Globus pallidus (tissue), 1 donor: Measurements from ENCODE around the gene APLF.
"Not testable (repeated sequence)": the region's sequence is repeated elsewhere in the genome, so short reads cannot be mapped to it uniquely, and the experiment has no call there.

Experiments used
- DNase-seq: peaks from one replicate; pipeline ENCODE4 v3.0.0-alpha.2; 2015; ENCODE audit warnings: low spot score

APLF gene

GRCh38 chr2:68529156-68529555 is 61.8 kb downstream of the APLF start:
- not testable (repeated sequence) for DNase-seq

DNA sequence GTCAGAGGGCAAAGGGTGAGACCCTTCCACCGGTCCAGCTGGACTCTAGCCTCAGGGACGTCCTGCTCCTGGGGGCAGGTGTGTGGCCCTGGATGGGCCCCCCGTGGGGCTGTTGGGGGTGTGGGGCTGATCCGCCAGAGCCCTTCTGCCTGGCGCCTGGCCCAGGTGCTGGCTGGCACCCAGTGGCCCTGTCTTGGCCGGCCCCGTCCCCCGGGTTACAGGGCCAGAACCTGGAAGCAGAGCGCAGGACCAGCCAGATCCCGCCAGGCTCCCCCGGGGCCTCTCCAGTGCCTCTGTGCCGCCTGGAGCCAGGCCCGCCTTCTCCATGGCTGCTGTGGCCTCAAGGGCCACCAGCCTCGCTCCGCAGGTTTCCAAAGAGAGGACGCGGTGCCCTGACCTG is 62.3 kb downstream of the APLF start:
- DNase-seq = not testable (repeated sequence)

DNA sequence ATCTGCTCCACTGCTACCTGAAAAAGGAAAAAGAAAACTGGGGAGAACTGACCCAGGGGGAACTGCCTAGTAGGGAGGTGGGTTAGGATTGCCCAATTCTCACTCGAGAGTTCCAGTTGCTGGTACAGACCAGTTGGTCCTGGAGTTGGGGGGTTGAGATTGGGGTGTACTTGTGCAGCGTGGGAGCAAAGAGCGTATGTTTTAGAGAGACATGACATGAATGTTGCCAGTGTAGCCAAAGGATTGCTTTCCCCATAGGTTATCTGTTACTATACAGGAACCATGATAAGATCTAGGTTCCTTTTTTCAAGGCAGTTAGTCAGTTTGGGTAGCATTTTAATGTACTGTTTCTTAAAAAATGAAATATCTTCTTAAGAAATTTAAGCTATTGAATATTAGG is 68.6 kb downstream of the APLF start:
- no peak for DNase-seq

GRCh38 chr2:68537011-68537410 is 69.6 kb downstream of the APLF start:
- DNase-seq = no peak

GRCh38 chr2:68537809-68538208 is 70.4 kb downstream of the APLF start:
- no peak for DNase-seq

DNA sequence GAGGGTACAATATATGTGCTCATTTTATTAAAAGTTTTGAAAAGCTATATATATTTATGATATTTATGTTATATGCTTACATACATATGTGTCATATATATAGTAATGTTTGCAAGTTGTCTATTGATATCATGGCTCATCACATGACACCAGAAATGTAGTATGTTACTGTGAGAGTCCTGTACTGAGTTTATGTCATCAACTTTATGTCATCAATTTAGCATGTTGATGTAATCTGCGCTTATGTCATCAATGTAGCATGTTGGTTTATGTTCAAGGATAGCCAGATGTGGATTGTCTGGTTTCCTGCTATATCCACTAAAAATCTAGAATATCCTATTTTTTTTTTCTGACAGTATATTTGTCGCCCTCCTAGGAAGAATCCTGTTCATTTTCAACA is 77.4 kb downstream of the APLF start:
- DNase-seq = no peak

GRCh38 chr2:68548396-68548795 is 81.0 kb downstream of the APLF start:
- no peak for DNase-seq

DNA sequence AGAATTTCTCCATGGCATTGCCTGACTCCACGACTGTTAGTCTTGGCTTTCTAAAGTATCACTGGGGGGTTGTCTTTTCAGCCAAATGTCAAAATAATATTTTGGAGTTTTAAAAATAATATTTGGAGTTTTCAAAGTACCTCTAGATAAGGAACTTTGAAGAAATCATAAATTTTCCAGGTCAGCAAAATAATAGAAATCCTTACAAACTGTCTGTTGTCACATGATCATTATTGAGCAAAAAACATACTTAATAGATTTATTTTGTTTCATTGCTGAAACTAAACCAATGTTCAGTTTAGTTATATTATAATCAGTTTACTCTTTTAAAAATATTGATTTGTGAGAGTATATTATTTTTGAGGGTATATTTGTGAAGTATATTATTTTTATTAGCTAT is 85.7 kb downstream of the APLF start:
- DNase-seq = no peak

- not testable (repeated sequence) for DNase-seq
Observed at GRCh38 chr2:68555425-68556206, 88.2 kb downstream of the APLF start.

GRCh38 chr2:68556381-68556780 is 89.0 kb downstream of the APLF start:
- DNase-seq = no peak

DNA sequence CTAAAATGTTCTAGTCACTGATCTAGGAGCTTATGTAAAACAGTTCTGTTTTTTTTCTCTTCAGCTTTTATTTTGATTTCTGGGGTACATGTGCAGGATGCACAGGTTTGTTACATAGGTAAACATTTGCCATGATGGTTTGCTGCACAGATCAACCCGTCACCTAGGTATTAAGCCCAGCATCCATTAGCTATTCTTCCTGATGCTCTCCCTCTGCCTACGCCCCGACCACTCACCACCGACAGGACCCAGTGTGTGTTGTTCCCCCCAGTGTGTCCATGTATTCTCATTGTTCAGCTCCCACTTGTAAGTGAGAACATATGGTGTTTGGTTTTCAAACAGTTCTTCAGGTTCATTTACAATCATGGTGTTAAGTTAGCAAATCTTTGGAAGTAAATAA is 91.2 kb downstream of the APLF start:
- DNase-seq = no peak

DNA sequence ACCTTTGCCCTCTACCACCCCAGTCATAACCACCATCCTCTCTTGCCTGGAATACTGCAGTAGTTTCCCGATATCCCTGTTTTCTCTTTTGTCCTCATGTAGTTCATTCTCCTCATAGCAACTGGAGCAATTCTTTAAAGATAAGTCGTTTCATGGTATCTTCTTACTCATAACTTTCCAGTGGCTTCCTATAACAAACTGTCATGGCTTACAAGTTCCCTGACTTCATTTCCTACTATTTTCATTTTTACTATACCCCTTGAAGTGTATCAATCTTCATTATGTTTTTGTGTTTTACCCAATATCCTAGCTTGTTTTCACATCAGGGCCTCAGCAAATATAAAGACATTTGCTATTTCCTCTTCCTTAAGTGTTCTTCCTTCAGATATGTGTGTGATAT is 92.3 kb downstream of the APLF start:
- no peak for DNase-seq

DNA sequence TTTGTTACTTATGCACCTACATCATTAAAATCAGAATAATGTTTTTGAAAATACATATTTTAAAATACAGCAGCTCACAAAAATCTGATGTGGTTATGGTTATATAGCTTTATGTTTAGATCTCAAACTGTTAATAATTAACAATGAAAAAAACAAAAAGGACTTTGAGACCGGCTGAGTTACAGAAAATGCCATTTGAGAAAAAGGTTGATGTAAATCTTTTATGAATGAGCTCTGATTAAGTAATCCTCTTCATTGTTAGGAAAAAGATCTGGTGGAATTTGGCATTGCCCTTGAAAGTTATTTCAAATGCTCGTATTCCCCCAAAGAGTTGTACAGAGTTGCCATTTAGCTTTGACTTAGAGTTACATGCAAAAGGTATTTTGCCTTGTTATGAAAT is 93.2 kb downstream of the APLF start:
- DNase-seq = no peak

DNA sequence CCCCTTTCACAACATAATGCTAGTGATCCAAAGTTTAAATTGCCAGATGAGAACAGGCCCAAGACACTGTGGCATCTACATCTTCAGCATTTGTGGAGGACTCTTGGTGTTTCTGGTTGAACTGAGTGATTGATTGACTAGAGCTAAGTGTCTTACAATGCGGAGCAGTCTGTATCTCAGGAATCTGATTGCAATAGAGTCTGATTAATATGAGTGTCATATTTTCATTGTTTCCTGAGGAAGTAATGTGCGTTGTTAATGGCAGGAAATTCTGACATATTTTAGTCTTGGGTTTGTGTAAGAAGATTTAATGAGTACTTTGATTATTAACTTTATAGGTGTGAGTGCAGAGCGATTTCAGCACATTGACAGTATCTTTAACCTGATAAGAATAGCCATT is 94.0 kb downstream of the APLF start:
- no peak for DNase-seq

- no peak for DNase-seq
Observed at GRCh38 chr2:68562934-68563333, 95.5 kb downstream of the APLF start.

DNA sequence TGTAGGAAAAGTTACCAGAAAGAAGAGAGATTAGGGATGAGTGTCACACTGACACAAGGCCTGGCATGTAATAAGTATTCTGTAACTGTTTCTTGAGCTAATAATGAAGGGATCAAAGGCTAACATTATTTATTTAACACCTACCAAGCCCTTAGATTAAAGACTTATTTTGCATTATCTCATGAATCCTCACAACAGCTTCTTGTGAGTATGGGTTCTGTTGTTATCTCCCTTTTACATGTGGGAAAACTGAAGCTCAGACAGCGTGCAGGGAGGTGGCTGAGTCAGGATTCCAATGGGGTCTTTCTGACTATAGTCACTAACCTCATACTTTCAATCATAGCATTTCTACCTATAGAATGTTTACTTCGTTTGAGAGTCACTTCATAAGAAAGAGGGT is 97.0 kb downstream of the APLF start:
- no peak for DNase-seq

DNA sequence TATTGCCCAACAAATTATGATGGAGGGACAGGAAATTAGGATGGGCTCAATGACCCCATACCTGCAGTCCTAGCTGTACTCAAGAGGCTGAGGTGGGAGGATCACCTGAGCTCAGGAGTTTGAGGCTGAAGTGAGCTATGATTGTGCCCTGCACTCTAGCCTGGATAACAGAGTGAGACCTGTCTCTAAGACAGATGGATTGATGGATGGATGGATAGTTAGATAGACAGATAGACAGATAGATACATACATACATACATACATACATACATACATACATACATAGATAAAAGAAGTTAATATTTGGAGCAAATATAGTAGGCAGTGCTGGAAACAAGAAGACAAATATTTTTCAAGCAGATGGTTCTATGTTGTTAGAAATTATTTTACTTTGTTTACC is 97.9 kb downstream of the APLF start:
- DNase-seq = no peak

- DNase-seq = no peak
Observed at GRCh38 chr2:68565858-68566257, 98.5 kb downstream of the APLF start.

GRCh38 chr2:68566362-68566761 is 99.0 kb downstream of the APLF start:
- no peak for DNase-seq

- no peak for DNase-seq
Observed at GRCh38 chr2:68568116-68568515, 100.7 kb downstream of the APLF start.

- DNase-seq = no peak
Observed at GRCh38 chr2:68569604-68570003, 102.2 kb downstream of the APLF start.

DNA sequence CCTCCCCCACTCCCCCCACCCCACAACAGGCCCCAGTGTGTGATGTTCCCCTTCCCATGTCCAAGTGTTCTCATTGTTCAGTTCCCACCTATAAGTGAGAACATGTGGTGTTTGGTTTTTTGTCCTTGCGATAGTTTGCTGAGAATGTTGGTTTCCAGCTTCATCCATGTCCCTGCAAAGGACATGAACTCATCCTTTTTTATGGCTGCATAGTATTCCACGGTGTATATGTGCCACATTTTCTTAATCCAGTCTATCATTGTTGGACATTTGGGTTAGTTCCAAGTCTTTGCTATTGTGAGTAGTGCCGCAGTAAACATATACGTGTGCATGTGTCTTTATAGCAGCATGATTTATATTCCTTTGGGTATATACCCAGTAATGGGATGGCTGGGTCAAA is 103.0 kb downstream of the APLF start:
- not testable (repeated sequence) for DNase-seq

- no peak for DNase-seq
Observed at GRCh38 chr2:68574202-68574791, 106.9 kb downstream of the APLF start.

DNA sequence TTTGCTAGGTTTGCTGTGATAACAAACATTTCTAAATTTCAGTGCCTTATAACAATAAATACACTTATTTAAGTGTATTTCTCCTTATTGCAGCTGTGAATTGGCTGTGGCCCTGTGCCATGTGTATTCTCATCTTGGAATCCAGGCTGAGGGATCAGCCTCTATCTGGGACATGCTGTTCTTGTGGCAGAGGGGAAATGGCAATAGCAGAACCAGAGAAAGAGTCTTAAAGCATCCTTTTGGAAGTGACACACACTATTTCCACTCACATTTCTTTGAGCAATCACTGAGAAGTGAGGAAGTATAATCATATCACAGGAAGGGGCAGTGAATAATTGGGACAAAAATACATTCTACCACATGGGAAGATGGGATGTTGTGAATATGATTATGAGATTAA is 109.8 kb downstream of the APLF start:
- DNase-seq = no peak
